B cell (primary cell): ENCODE results near the gene MNAT1.

Experiments used
- EZH2 ChIP-seq: IDR thresholded peaks from 2 replicates; pipeline ENCODE4 v1.6.1; 2012; ENCODE audit warnings: borderline replicate concordance, low read depth, mild to moderate bottlenecking, moderate library complexity, low read length; ENCODE audit not compliant: insufficient read depth, poor library complexity, severe bottlenecking
- TF ChIP-seq, protein P1 (sequence below): fragments of 200-600 bp; IDR thresholded peaks from one replicate; pipeline ENCODE4 v1.8.0; 2022; ENCODE audit warnings: antibody characterized with exemption, mild to moderate bottlenecking

DNA sequence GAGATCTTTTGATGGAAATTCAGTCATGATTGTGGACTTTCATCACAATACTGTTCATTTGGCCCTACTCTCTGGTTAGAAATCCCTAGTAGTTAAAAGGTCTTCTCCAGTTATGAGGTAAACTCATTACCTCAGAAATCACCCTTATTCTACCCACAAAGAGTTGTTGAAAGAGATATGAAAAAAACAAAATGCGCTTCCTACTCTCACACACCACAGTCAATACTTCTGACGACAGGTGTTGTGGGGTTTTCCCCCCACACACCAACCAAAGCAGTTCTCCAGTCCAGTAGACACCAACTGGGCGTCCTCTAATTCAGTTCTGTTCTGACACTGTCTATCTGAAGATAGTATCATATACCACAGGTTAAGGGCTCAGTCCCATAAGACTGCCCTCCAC is 191.4 kb downstream of the MNAT1 start:
- TF ChIP-seq, protein P1, sequence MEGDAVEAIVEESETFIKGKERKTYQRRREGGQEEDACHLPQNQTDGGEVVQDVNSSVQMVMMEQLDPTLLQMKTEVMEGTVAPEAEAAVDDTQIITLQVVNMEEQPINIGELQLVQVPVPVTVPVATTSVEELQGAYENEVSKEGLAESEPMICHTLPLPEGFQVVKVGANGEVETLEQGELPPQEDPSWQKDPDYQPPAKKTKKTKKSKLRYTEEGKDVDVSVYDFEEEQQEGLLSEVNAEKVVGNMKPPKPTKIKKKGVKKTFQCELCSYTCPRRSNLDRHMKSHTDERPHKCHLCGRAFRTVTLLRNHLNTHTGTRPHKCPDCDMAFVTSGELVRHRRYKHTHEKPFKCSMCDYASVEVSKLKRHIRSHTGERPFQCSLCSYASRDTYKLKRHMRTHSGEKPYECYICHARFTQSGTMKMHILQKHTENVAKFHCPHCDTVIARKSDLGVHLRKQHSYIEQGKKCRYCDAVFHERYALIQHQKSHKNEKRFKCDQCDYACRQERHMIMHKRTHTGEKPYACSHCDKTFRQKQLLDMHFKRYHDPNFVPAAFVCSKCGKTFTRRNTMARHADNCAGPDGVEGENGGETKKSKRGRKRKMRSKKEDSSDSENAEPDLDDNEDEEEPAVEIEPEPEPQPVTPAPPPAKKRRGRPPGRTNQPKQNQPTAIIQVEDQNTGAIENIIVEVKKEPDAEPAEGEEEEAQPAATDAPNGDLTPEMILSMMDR = no peak
- TF ChIP-seq EZH2 = no peak
